Subcutaneous abdominal adipose tissue (tissue), 5 donors: Measurements from ENCODE around the gene APOA1.
"Not testable (repeated sequence)": the region's sequence is repeated elsewhere in the genome, so short reads cannot be mapped to it uniquely, and the experiment has no call there.

ENCODE experiments used
- H3K27ac ChIP-seq: one replicate; pipeline ENCODE4 v1.7.0; 2013; ENCODE audit warnings: low read depth, mild to moderate bottlenecking, inconsistent platforms, low read length, moderate library complexity
- H3K27me3 ChIP-seq, 5 donors: one replicate each; pipeline ENCODE4 v1.7.0; 2013; ENCODE audit warnings: low read length in 5 of 5, inconsistent platforms in 1 of 5; ENCODE audit not compliant: control insufficient read depth in 5 of 5, insufficient read depth in 4 of 5
- H3K36me3 ChIP-seq, 5 donors: one replicate each; pipeline ENCODE4 v1.7.0; 2013; ENCODE audit warnings: low read length in 5 of 5; ENCODE audit not compliant: control insufficient read depth in 5 of 5, insufficient read depth in 5 of 5
- H3K4me1 ChIP-seq, 5 donors: one replicate each; pipeline ENCODE4 v1.7.0; 2013; ENCODE audit warnings: low read length in 5 of 5, mild to moderate bottlenecking in 3 of 5, moderate library complexity in 1 of 5; ENCODE audit not compliant: control insufficient read depth in 5 of 5, insufficient read depth in 5 of 5
- H3K4me3 ChIP-seq, 5 donors: one replicate each; pipeline ENCODE4 v1.7.0; 2013; ENCODE audit warnings: low read length in 5 of 5, low read depth in 1 of 5
- H3K9ac ChIP-seq, 5 donors: one replicate each; pipeline ENCODE4 v1.7.0; 2013; ENCODE audit warnings: low read length in 5 of 5, mild to moderate bottlenecking in 4 of 5, moderate library complexity in 3 of 5
- H3K9me3 ChIP-seq, 5 donors: one replicate each; pipeline ENCODE4 v1.7.0; 2013; ENCODE audit warnings: low read length in 5 of 5; ENCODE audit not compliant: control insufficient read depth in 5 of 5
- donor health status: healthy.
- donor health status: healthy.
- donor health status: healthy.
- donor health status: healthy.
- donor health status: healthy.

APOA1 gene

GRCh38 chr11:116807601-116808261, 29.7 kb downstream of the APOA1 start:
- no peak overlapping the region for H3K4me3 ChIP-seq
- no peaks in the 10 kb centered on the region for H3K36me3 ChIP-seq
- H3K27me3 ChIP-seq = no peaks in the 10 kb centered on the region
- H3K9me3 ChIP-seq = no peaks in the 10 kb centered on the region
- no peak overlapping the region for H3K9ac ChIP-seq
- no peak overlapping the region for H3K27ac ChIP-seq
- no peaks in the 10 kb centered on the region for H3K4me1 ChIP-seq

- H3K27ac ChIP-seq = no peak overlapping the region
- H3K4me3 ChIP-seq = no peak overlapping the region
- no peak overlapping the region for H3K9ac ChIP-seq
- no peaks in the 10 kb centered on the region for H3K27me3 ChIP-seq
- H3K36me3 ChIP-seq = no peaks in the 10 kb centered on the region
- H3K9me3 ChIP-seq = no peaks in the 10 kb centered on the region
- no peaks in the 10 kb centered on the region for H3K4me1 ChIP-seq
Observed at GRCh38 chr11:116804001-116804400, 33.4 kb downstream of the APOA1 start.

- H3K27ac ChIP-seq, H3K9me3 ChIP-seq: not testable (repeated sequence)
Observed at GRCh38 chr11:116801662-116802061, 35.8 kb downstream of the APOA1 start.

GRCh38 chr11:116800610-116801009, 36.8 kb downstream of the APOA1 start:
- no peak overlapping the region for H3K27ac ChIP-seq
- no peaks in the 10 kb centered on the region for H3K4me1 ChIP-seq
- no peaks in the 10 kb centered on the region for H3K9me3 ChIP-seq
- H3K36me3 ChIP-seq = no peaks in the 10 kb centered on the region
- H3K27me3 ChIP-seq = no peaks in the 10 kb centered on the region
- H3K9ac ChIP-seq = no peak overlapping the region
- no peak overlapping the region for H3K4me3 ChIP-seq

More at GRCh38 chr11:116801662-116802061, 35.8 kb downstream of the APOA1 start:
- not testable (repeated sequence) for H3K4me1 ChIP-seq, H3K36me3 ChIP-seq, H3K4me3 ChIP-seq, H3K27me3 ChIP-seq, H3K9ac ChIP-seq

GRCh38 chr11:116798368-116798767, 39.1 kb downstream of the APOA1 start:
- no peak overlapping the region for H3K9ac ChIP-seq
- no peaks in the 10 kb centered on the region for H3K27me3 ChIP-seq
- peaks cover 0 to 2% (median 0%) of the 10 kb centered on the region in 5 donors for H3K4me1 ChIP-seq
- H3K36me3 ChIP-seq = no peaks in the 10 kb centered on the region
- no peak overlapping the region for H3K4me3 ChIP-seq
- no peaks in the 10 kb centered on the region for H3K9me3 ChIP-seq
- H3K27ac ChIP-seq = no peak overlapping the region

- Histone ChIP-seq H3K27ac (no peak overlapping the region), H3K9me3 (no peaks in the 10 kb centered on the region), H3K9ac (no peak overlapping the region), H3K4me1 (peaks cover 0 to 8% (median 3%) of the 10 kb centered on the region in 5 donors), H3K4me3 (no peak overlapping the region), H3K27me3 (no peaks in the 10 kb centered on the region), H3K36me3 (no peaks in the 10 kb centered on the region)
Observed at GRCh38 chr11:116797816-116798215, 39.6 kb downstream of the APOA1 start.

- Histone ChIP-seq H3K9ac (no peak overlapping the region), H3K27ac (no peak overlapping the region), H3K27me3 (no peaks in the 10 kb centered on the region), H3K4me3 (no peak overlapping the region), H3K4me1 (peaks cover 0 to 20% (median 12%) of the 10 kb centered on the region in 5 donors), H3K9me3 (no peaks in the 10 kb centered on the region), H3K36me3 (no peaks in the 10 kb centered on the region)
Observed at GRCh38 chr11:116796548-116796947, 40.9 kb downstream of the APOA1 start.

- no peak overlapping the region for H3K27ac ChIP-seq
- H3K4me3 ChIP-seq = no peak overlapping the region
- no peaks in the 10 kb centered on the region for H3K9me3 ChIP-seq
- no peaks in the 10 kb centered on the region for H3K36me3 ChIP-seq
- no peak overlapping the region for H3K9ac ChIP-seq
- H3K27me3 ChIP-seq = no peaks in the 10 kb centered on the region
- peaks cover 0 to 27% (median 19%) of the 10 kb centered on the region in 5 donors for H3K4me1 ChIP-seq
Observed at GRCh38 chr11:116794851-116795250, 42.6 kb downstream of the APOA1 start.

GRCh38 chr11:116793772-116794097, 43.7 kb downstream of the APOA1 start:
- H3K9me3 ChIP-seq = no peaks in the 10 kb centered on the region
- no peaks in the 10 kb centered on the region for H3K36me3 ChIP-seq

GRCh38 chr11:116792869-116793771, 44.3 kb downstream of the APOA1 start:
- Histone ChIP-seq H3K4me3 (no peak overlapping the region), H3K9ac (no peak overlapping the region), H3K27ac (no peak overlapping the region)

More at GRCh38 chr11:116793772-116794097, 43.7 kb downstream of the APOA1 start:
- H3K27me3 ChIP-seq = no peaks in the 10 kb centered on the region
- no peak overlapping the region for H3K4me3 ChIP-seq
- H3K4me1 ChIP-seq = peaks cover 0 to 28% (median 20%) of the 10 kb centered on the region in 5 donors
- no peak overlapping the region for H3K9ac ChIP-seq
- H3K27ac ChIP-seq = no peak overlapping the region

More at GRCh38 chr11:116792869-116793771, 44.3 kb downstream of the APOA1 start:
- no peaks in the 10 kb centered on the region for H3K36me3 ChIP-seq
- no peaks in the 10 kb centered on the region for H3K27me3 ChIP-seq
- H3K4me1 ChIP-seq = peaks cover 4 to 34% (median 26%) of the 10 kb centered on the region in 5 donors
- H3K9me3 ChIP-seq = no peaks in the 10 kb centered on the region
